ENCODE results near the gene SLX4IP.

SLX4IP gene

DNA sequence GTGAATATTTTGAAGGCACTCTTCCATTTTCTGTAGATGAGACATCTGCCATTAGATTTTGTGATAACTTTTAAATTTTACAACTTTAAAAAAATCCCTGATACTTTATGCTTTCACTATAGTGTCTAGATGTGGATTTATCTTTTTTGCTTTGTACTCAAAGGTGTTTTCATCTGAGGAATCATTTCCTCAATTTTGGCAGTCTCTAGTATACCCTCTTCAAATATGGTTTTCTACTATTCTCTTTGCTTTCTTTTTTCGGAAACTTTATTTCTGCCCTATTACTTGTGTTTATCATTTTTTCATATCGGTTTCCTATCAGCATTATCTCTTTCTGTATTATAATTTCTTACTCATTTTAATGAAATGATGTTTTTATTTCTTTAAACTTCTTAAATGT, 62.2 kb downstream of the SLX4IP start:
- DNase-seq (ENCODE audit: low read depth) = no peak

GRCh38 chr20:10497791-10498190, 62.7 kb downstream of the SLX4IP start:
- no peak for DNase-seq (ENCODE audit: low read depth)

DNA sequence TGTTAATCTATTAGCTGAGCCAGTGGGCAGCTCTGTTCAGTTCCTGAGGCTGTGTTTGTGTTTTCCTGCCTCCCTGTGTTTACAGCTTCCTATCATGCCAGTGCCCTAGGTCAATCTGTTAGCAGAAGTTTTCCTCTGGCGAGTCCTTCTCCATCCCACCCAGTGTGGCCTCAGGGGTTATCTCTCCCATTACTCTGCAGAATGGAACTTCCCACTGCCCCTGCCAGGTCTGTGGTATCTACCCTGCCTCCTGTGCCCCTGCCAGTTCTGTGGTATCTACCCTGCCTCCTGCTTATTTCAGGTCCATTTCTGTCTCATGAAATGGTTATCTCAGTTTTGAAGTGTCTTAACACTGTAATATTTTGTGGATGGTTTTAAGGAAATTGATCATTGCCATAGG, 63.1 kb downstream of the SLX4IP start:
- DNase-seq (ENCODE audit: low read depth) = no peak

- DNase-seq (ENCODE audit: low read depth) = no peak
Measured at GRCh38 chr20:10501402-10501801, 66.3 kb downstream of the SLX4IP start.

- no peak for DNase-seq (ENCODE audit: low read depth)
Measured at GRCh38 chr20:10502098-10502526, 67.0 kb downstream of the SLX4IP start.

DNA sequence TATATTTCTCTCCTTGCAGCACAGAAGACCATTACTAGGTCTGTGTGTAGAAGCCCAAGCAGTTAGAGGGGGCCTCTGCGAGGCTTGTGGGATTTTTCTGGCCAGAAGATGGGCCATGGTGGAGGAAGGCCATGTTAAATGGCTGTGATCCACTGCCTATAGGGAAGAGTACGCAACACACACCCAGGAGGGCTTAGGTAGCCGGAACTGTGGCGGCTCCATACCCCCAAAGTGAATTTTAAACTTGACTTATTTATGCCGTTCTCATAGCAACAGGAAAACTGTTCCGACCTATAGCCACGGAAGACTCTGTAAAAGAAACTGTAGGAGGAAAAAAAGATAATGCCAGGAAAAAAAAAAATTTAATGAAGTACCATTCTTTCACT, 69.5 kb downstream of the SLX4IP start:
- DNase-seq (ENCODE audit: low read depth) = no peak

GRCh38 chr20:10504994-10505730, 70.1 kb downstream of the SLX4IP start:
- DNase-seq (ENCODE audit: low read depth) = no peak

DNA sequence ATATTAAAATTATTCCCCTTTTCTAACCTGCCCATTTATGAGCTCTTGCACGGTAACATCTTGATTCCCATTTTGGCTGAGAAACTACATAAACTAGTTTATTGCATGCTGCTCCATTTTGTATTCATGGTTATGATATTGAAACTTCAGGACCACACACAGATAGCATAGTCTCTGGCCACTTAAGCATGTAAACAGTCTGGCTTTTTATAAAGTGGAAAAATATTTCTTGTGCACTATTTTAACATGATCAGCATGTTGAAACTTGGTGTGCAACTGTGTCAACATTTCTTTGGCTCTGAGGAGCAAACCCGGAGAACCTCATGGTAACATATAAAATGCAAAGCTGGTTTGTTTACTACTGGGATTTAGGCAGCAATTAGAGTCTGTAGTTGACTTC, 70.7 kb downstream of the SLX4IP start:
- no peak for DNase-seq (ENCODE audit: low read depth)

DNA sequence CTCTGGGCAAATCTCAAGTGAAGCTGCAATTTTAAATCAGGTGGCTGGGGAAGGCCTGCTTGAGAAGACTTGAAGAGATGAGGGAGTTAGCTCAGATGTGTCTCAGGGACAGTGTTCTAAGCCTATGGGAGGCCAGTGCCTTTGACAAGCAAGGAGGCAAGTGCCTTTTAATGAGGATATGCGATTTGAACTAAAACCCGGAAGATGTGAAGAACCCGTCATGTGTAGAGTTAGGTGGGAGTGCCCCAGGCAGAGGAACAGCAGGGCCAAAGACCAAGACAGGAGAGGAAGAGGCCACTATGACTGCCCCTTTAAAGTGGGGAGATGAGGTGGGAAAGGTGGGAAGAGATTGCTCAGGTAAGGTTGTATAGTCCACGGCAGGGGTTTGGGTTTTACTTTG, 71.9 kb downstream of the SLX4IP start:
- no peak for DNase-seq (ENCODE audit: low read depth)

DNA sequence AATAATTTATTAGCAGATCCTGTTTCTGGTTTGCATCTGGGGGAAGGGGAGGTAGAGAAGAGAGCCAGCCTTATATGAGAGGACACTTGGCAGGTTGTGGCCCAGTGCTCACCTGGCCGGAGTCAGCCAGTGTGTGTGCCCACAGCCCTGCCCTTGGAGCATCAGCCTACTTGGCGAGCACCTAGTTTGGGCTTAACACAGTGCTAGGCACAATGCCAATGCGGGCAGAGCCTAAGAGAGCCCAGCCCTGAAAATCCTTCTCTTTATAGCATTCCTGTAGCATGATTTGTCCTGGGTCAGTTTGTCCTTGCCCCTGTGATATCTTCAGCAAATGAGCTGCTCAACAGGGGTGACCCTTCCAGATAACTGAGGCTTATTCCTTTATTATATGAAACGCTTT, 73.0 kb downstream of the SLX4IP start:
- no peak for DNase-seq (ENCODE audit: low read depth)

- DNase-seq (ENCODE audit: low read depth) = no peak
Measured at GRCh38 chr20:10508468-10509251, 73.6 kb downstream of the SLX4IP start.

- no peak for DNase-seq (ENCODE audit: low read depth)
Measured at GRCh38 chr20:10509376-10509775, 74.3 kb downstream of the SLX4IP start.

DNA sequence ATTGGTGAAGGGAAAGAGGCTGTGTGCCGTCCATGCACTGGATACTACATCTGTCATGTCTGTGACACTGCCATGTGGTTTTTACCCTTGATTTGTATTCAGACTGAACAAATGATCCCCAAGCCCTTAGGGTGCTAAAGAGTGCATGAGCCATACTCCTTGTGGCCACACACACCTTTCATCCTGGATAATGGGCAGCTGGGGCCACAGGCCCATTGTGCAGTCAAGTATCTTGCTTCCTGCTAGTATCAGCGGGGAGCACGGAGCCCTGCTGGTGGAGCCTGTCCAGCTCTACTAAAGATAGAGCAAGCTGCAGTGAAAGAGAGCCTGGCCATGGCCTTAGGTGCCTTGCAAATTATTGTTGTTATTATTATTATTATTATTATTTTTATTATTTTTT, 75.1 kb downstream of the SLX4IP start:
- no peak for DNase-seq (ENCODE audit: low read depth)

DNA sequence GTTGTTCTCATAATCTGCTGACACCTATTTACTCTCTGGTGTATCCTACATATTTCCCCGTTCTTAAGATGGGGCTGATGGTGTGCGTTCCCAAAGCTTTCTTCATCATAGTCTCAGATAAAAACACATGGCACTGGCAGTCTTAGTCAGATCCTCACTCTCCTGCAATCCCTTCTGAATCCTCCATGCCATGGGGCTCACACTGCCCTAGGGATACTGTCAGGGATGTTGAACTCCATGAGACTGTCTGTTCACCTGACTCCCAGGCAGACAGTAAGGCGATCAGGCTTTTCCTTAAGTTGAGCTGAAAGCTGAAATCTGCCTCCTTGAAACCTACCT, 76.0 kb downstream of the SLX4IP start:
- DNase-seq (ENCODE audit: low read depth) = no peak

GRCh38 chr20:10511509-10512251, 76.6 kb downstream of the SLX4IP start:
- DNase-seq (ENCODE audit: low read depth) = peak; percentile 54

- no peak for DNase-seq (ENCODE audit: low read depth)
Measured at GRCh38 chr20:10513061-10513460, 78.0 kb downstream of the SLX4IP start.

GRCh38 chr20:10513931-10514575, 78.9 kb downstream of the SLX4IP start:
- no peak for DNase-seq (ENCODE audit: low read depth)

- no peak for DNase-seq (ENCODE audit: low read depth)
Measured at GRCh38 chr20:10516529-10516928, 81.4 kb downstream of the SLX4IP start.

DNA sequence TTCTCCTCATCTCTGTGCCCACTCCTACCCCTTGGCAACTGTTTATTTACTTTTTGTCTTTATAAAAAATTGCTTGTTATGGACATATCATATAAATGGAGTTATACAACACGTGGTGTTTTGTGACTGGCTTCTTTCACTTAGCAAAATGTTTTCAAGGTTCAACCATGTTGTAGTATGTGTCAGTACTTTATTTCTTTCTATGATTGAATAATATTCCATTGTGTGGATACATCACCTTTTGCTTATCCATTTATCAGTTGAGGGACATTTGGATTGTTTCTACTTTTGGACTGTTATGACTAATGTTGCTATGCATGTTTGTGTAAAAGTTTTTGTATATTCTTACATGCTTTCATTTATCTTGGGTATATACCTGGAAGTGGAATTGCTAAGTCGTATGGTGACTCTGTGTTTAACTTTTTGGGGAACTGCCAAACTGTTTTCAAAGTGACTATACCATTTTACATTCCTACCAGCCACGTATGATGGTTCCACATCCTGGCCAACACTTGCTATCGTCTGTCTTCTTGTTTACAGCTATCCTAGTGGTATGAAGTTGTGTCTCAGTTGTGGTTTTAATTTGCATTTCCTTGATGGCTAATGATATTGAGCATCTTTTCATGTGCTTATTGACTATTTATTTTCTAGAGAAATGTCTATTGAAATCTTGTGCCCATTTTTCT, 84.4 kb downstream of the SLX4IP start:
- no peak for DNase-seq (ENCODE audit: low read depth)

DNA sequence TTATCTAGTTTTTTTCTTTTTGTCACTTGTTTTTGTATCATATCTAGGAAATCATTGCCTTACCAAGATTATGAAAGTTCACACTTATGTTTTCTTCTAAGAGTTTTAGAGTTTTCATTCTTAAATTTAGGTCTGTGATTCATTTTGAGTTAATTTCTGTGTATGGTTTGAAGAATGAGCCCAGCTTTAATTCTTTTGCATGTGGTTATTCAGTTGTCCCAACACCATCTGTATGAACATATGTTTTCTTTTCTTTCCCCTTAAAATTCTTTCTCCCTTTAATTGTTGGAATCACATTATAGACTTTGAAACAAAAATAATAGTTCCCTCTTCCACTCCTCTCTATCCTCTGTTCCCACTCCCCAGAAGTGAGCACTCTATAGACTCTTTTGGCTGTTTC, 85.4 kb downstream of the SLX4IP start:
- no peak for DNase-seq (ENCODE audit: low read depth)

- DNase-seq (ENCODE audit: low read depth) = no peak
Measured at GRCh38 chr20:10521068-10521831, 86.1 kb downstream of the SLX4IP start.
